CD4-positive, alpha-beta T cell treated with Interleukin-6 for 4 hours (primary cell): Measurements from ENCODE around the gene USH1G.
A peak's percentile ranks its signal among the peaks of the same experiment; 100 is the strongest.
"Not testable (repeated sequence)": the region's sequence is repeated elsewhere in the genome, so short reads cannot be mapped to it uniquely, and the experiment has no call there.

Source experiments
- DNase-seq: peaks from one replicate; pipeline ENCODE4 v3.0.0-alpha.2; 2020; ENCODE audit warnings: mixed read lengths

Gene USH1G

GRCh38 chr17:74925242-74925641 is 2.2 kb upstream of the USH1G start:
- DNase-seq = no peak

- DNase-seq = no peak
Observed at GRCh38 chr17:74924250-74924948, 1.3 kb upstream of the USH1G start, which contains the start of gene OTOP2. Gene OTOP2, plus strand, starts transcription at chr17:74924273. Its CDS starts 360 bp downstream, at chr17:74924633.

- peak; percentile 78 for DNase-seq
Observed at GRCh38 chr17:74923538-74924249, 639 bp upstream of the USH1G start.

- no peak for DNase-seq
Observed at GRCh38 chr17:74922172-74922571, 883 bp downstream of the USH1G start.

GRCh38 chr17:74921769-74922168 is 1.3 kb downstream of the USH1G start:
- no peak for DNase-seq

- no peak for DNase-seq
Observed at GRCh38 chr17:74921026-74921681, 1.9 kb downstream of the USH1G start.

- DNase-seq = no peak
Observed at GRCh38 chr17:74920642-74921025, 2.4 kb downstream of the USH1G start.

GRCh38 chr17:74920306-74920620 is 2.8 kb downstream of the USH1G start:
- no peak for DNase-seq

- peak; percentile 9 for DNase-seq
Observed at GRCh38 chr17:74919440-74920305, 3.4 kb downstream of the USH1G start.

GRCh38 chr17:74918906-74919305 is 4.1 kb downstream of the USH1G start:
- DNase-seq = no peak

GRCh38 chr17:74917430-74917829 is 5.6 kb downstream of the USH1G start:
- no peak for DNase-seq

- no peak for DNase-seq
Observed at GRCh38 chr17:74916851-74917199, 6.2 kb downstream of the USH1G start.

- no peak for DNase-seq
Observed at GRCh38 chr17:74916136-74916850, 6.8 kb downstream of the USH1G start.

- not testable (repeated sequence) for DNase-seq
Observed at GRCh38 chr17:74911423-74911822, 11.6 kb downstream of the USH1G start.

GRCh38 chr17:74909097-74909496 is 14.0 kb downstream of the USH1G start:
- not testable (repeated sequence) for DNase-seq

GRCh38 chr17:74907012-74907411 is 16.0 kb downstream of the USH1G start:
- DNase-seq = no peak

GRCh38 chr17:74906214-74906793 is 16.8 kb downstream of the USH1G start:
- not testable (repeated sequence) for DNase-seq

GRCh38 chr17:74904687-74905409 is 18.2 kb downstream of the USH1G start:
- no peak for DNase-seq

- no peak for DNase-seq
Observed at GRCh38 chr17:74903671-74904070, 19.4 kb downstream of the USH1G start.

GRCh38 chr17:74903034-74903433 is 20.0 kb downstream of the USH1G start:
- no peak for DNase-seq
